Sigmoid colon (tissue), 4 donors: Measurements from ENCODE around the gene MRAP2.

Experiments used
- CTCF ChIP-seq, 4 experiments: fragments of 450-650 bp in 3 of 4; fragments of 200-600 bp in 1 of 4; IDR thresholded peaks; one replicate each; pipeline ENCODE4 v1.5.1; 2016 to 2019; ENCODE audit warnings: antibody characterized with exemption in 4 of 4, mild to moderate bottlenecking in 3 of 4, moderate library complexity in 2 of 4
- POLR2A ChIP-seq, 2 donors: fragments of 450-650 bp; IDR thresholded peaks; one replicate each; pipeline ENCODE4 v1.6.1; 2016; ENCODE audit warnings: antibody characterized with exemption in 2 of 2, mild to moderate bottlenecking in 2 of 2, moderate library complexity in 2 of 2
- POLR2AphosphoS5 ChIP-seq, 4 donors: sonication (generic); formaldehyde crosslinking; IDR thresholded peaks; one replicate each; pipeline ENCODE4 v1.6.1; 2017; ENCODE audit warnings: antibody characterized with exemption in 4 of 4

GRCh38 chr6:84093441-84094435, 60.2 kb downstream of the MRAP2 start:
- no peak for TF ChIP-seq CTCF (IDR thresholded peaks at IDR 0.05)
- TF ChIP-seq POLR2A (IDR thresholded peaks at IDR 0.05), result no peak
- TF ChIP-seq POLR2AphosphoS5 (IDR thresholded peaks at IDR 0.05), result no peak
